OCI-LY3 (cell line): ENCODE results near the gene CALY.

ENCODE experiments used
- H2AFZ ChIP-seq: fragments of 200-600, 300-600 bp; shearing (Covaris generic); 2 replicates; pipeline ENCODE4 v1.6.0; 2014; ENCODE audit warnings: antibody characterized with exemption, low read depth, low read length
- H3K27ac ChIP-seq: fragments of 200-600, 300-600 bp; sonication (generic); 2 replicates; pipeline ENCODE4 v1.5.1; 2014; ENCODE audit warnings: mild to moderate bottlenecking, low read length, moderate library complexity, mixed read lengths
- H3K27me3 ChIP-seq: fragments of 200-600, 300-600 bp; sonication (generic); 2 replicates; pipeline ENCODE4 v1.6.1; 2014; ENCODE audit warnings: low read depth, low read length, mixed read lengths
- H3K36me3 ChIP-seq: fragments of 200-600, 300-600 bp; sonication (generic); replicated peaks from 2 replicates; pipeline ENCODE3; 2014; ENCODE audit warnings: low read depth, low read length, mixed read lengths
- H3K4me1 ChIP-seq: fragments of 300-600, 200-600 bp; sonication (generic); 2 replicates; pipeline ENCODE4 v1.6.1; 2014; ENCODE audit warnings: low read length, mixed read lengths
- H3K4me2 ChIP-seq: fragments of 200-600, 300-600 bp; sonication (generic); 2 replicates; pipeline ENCODE4 v1.6.1; 2014; ENCODE audit warnings: low read length, mixed read lengths
- H3K4me3 ChIP-seq: fragments of 300-600, 200-600 bp; sonication (generic); 2 replicates; pipeline ENCODE4 v1.5.1; 2014; ENCODE audit warnings: antibody characterized with exemption, mild to moderate bottlenecking, low read length, moderate library complexity
- H3K79me2 ChIP-seq: fragments of 300-600, 200-600 bp; shearing (Covaris generic); 2 replicates; pipeline ENCODE4 v1.6.1; 2014; ENCODE audit warnings: mild to moderate bottlenecking, low read length, mixed read lengths
- H3K9ac ChIP-seq: fragments of 300-600, 200-600 bp; shearing (Covaris generic); 2 replicates; pipeline ENCODE4 v1.6.0; 2014; ENCODE audit warnings: mild to moderate bottlenecking, low read length, moderate library complexity
- H3K9me3 ChIP-seq: fragments of 200-600, 300-600 bp; shearing (Covaris generic); 2 replicates; pipeline ENCODE4 v1.6.1; 2014; ENCODE audit warnings: low read length, mixed read lengths; ENCODE audit not compliant: insufficient read depth
- H4K20me1 ChIP-seq: fragments of 200-600, 300-600 bp; sonication (generic); 2 replicates; pipeline ENCODE4 v1.6.1; 2016; ENCODE audit warnings: low read length, mixed read lengths; ENCODE audit not compliant: insufficient read depth
- EZH2phosphoT487 ChIP-seq: fragments of 200-600 bp; shearing (Covaris generic); IDR thresholded peaks from 2 replicates; pipeline ENCODE4 v1.6.1; 2018; ENCODE audit warnings: antibody characterized with exemption, mixed run types, low read depth
- TF ChIP-seq, protein P1 (sequence below): fragments of 200-600, 300-600 bp; sonication (generic); IDR thresholded peaks from 2 replicates; pipeline ENCODE4 v1.5.1; 2014; ENCODE audit warnings: antibody characterized with exemption, low read length, low read depth

The CALY gene

DNA sequence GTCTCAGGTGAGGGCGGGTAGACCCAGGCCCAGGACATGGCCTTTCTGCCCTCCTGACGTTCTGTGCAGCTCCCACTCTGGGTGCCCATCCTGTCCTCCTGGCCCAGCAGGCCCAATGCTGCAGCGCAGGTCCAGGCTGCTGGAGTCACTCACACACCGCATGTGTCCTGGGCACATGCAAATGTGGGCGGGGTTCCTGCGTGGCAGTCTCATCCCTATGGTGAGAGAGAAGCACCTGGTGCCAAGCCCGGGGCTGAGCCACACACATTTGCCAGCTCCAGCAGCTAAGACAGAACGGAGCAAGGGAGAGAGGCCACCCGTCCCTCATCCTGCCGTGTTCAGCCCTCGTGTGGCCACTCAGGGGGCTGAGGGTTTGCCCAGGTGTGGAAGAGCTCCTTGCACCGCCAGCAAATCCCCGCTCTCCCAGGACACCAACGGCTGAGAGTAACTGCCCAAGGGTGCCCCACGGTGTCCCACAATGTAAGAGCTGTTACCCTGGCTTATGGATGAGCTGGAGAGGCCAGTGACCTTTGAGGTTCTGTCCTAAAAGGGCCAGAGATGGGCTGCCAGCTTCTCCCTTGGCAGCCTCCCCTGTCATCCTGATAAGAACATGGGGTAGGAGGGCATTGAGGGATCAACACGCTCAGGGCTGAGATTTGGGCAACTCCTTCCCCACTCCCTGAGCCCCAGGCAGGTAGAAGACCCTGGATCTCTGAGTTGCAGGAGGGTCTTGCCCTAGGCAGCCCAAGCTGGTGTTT is 16.7 kb upstream of the CALY start:
- Histone ChIP-seq H3K9ac (no peak overlapping the region), H3K4me2 (no peak overlapping the region), H3K27ac (no peak overlapping the region), H3K79me2 (peaks cover 9% of the 10 kb centered on the region), H4K20me1 (no peaks in the 10 kb centered on the region), H3K9me3 (no peaks in the 10 kb centered on the region), H3K4me3 (no peak overlapping the region), H2AFZ (no peak overlapping the region), H3K36me3 (peaks cover 5% of the 10 kb centered on the region), H3K4me1 (peaks cover 8% of the 10 kb centered on the region; the same call in 1 of the 2 replicates), H3K27me3 (no peaks in the 10 kb centered on the region)
- TF ChIP-seq, protein P1, sequence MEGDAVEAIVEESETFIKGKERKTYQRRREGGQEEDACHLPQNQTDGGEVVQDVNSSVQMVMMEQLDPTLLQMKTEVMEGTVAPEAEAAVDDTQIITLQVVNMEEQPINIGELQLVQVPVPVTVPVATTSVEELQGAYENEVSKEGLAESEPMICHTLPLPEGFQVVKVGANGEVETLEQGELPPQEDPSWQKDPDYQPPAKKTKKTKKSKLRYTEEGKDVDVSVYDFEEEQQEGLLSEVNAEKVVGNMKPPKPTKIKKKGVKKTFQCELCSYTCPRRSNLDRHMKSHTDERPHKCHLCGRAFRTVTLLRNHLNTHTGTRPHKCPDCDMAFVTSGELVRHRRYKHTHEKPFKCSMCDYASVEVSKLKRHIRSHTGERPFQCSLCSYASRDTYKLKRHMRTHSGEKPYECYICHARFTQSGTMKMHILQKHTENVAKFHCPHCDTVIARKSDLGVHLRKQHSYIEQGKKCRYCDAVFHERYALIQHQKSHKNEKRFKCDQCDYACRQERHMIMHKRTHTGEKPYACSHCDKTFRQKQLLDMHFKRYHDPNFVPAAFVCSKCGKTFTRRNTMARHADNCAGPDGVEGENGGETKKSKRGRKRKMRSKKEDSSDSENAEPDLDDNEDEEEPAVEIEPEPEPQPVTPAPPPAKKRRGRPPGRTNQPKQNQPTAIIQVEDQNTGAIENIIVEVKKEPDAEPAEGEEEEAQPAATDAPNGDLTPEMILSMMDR: no peak
- TF ChIP-seq EZH2phosphoT487: no peak

DNA sequence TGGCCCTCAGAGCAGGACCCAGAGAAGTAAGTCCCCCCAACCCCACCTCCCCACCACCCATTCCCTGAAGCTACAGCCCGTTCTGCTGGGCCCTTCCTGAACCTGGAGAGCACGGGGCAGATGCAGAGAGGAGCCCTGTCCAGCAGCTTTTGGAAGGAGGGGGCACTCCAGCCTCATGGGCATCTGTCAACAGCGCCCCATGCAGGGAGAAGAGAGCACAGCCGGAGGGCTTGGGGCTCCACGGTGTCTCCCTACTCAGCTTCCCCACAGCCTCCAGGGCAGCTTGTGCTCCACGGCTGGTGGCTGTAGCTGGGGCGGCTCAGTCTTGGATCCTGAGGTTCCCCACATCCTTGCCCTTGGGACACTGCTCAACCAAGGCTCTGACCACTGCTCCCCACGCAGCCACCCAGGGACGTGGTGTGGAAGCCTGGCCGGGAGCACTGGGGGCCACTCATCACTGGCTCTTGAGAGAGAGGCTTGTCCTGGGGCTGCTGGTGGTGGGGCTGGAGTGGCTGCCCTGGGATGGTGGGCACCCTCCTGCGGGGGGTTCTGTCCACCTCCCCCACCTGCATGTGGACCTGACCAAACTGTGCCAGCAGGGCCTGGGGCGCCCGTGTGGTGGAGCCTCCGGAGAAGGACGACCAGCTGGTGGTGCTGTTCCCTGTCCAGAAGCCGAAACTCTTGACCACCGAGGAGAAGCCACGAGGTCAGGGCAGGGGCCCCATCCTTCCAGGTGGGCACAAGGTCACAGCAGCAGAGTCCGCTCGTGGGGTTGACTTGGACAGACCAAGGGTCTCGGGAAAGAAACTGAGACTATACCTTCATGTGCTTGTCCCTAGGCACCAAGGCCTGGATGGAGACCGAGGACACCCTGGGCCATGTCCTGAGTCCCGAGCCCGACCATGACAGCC is 15.0 kb upstream of the CALY start:
- Histone ChIP-seq H3K36me3 (peaks cover 5% of the 10 kb centered on the region), H3K4me2 (no peak overlapping the region), H3K9ac (no peak overlapping the region), H3K79me2 (peaks cover 7% of the 10 kb centered on the region), H4K20me1 (no peaks in the 10 kb centered on the region), H3K4me1 (peaks cover 7% of the 10 kb centered on the region; the same call in 1 of the 2 replicates), H3K27ac (no peak overlapping the region), H3K27me3 (no peaks in the 10 kb centered on the region), H3K4me3 (no peak overlapping the region), H2AFZ (no peak overlapping the region), H3K9me3 (no peaks in the 10 kb centered on the region)
- TF ChIP-seq, protein P1: no peak
- no peak for TF ChIP-seq EZH2phosphoT487

DNA sequence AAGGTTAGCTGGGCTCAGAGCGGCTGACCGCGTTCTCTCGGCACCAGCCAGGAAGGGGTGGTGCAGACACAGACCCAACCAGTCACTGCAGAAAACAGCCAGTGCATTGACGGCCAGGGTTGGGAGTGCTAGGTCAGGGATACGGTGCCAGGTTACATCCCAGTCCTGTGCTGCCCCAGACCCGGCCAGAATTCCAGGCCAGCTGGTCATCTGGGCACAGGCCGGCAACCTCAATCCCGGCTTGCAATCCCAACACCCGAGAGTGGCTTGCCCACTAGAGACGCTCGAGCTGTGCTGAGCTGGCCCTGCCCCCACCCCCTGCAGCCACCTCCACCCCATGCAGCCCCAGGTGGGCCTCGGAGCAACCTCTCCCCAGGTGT is 14.2 kb upstream of the CALY start:
- H4K20me1 ChIP-seq: no peaks in the 10 kb centered on the region
- H3K79me2 ChIP-seq: peaks cover under 1% of the 10 kb centered on the region; the same call in 1 of the 2 replicates
- H3K36me3 ChIP-seq: peaks cover 2% of the 10 kb centered on the region
- H2AFZ ChIP-seq: no peak overlapping the region
- H3K4me1 ChIP-seq: no peaks in the 10 kb centered on the region
- no peak overlapping the region for H3K4me3 ChIP-seq
- no peak overlapping the region for H3K27ac ChIP-seq
- no peak overlapping the region for H3K4me2 ChIP-seq
- H3K9me3 ChIP-seq: no peaks in the 10 kb centered on the region
- H3K27me3 ChIP-seq: no peaks in the 10 kb centered on the region
- H3K9ac ChIP-seq: no peak overlapping the region
- TF ChIP-seq, protein P1: no peak
- no peak for TF ChIP-seq EZH2phosphoT487

DNA sequence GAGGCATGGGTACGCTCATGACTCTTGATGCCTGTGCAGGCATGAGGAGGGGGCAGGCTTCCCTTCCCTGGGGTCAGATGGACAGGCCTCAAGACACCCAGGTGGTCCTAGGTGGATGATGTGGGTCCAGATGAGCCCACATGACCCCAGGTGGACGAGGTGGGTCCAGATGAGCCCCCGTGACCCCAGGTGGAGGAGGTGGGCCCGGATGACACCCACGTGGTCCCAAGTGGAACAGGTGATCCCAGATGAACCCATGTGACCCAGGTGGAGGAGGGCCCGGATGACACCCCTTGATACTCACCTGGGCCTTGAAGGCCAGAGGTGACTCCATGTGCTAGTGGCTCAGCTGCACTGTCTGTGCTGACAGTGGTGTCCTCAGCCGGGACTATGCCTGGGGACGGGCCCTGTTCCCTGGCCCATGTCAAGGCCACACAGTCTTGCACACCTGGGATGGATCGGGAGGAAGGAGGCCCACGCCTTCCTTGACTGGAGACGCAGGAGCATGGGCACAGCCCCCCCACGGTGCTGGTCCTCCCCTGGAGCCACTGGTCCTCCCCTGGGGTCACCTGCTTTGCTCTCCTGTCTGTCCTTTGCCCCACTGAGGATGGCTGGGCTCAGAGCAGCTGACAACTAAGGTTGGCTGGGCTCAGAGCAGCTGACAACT is 13.7 kb upstream of the CALY start:
- no peak for TF ChIP-seq EZH2phosphoT487
- TF ChIP-seq, protein P1: no peak
- no peaks in the 10 kb centered on the region for H4K20me1 ChIP-seq
- no peaks in the 10 kb centered on the region for H3K9me3 ChIP-seq
- no peak overlapping the region for H3K4me2 ChIP-seq
- H3K4me3 ChIP-seq: no peak overlapping the region
- no peak overlapping the region for H2AFZ ChIP-seq
- H3K9ac ChIP-seq: no peak overlapping the region
- no peak overlapping the region for H3K27ac ChIP-seq
- no peaks in the 10 kb centered on the region for H3K79me2 ChIP-seq
- H3K27me3 ChIP-seq: no peaks in the 10 kb centered on the region
- no peaks in the 10 kb centered on the region for H3K36me3 ChIP-seq
- H3K4me1 ChIP-seq: no peaks in the 10 kb centered on the region
